GM12872 (cell line): ENCODE data around the gene TMEM132D.

Experiments used
- CTCF ChIP-seq: IDR thresholded peaks from 3 replicates; pipeline ENCODE4 v1.5.1; 2011; ENCODE audit warnings: low read depth, mild to moderate bottlenecking, low read length, moderate library complexity; ENCODE audit not compliant: insufficient read depth

Gene TMEM132D

GRCh38 chr12:129097451-129097850 lies 806.4 kb downstream of the TMEM132D start:
- TF ChIP-seq CTCF, result no peak

- no peak for TF ChIP-seq CTCF
These were observed 806.9 kb downstream of the TMEM132D start for GRCh38 chr12:129096968-129097367.

DNA sequence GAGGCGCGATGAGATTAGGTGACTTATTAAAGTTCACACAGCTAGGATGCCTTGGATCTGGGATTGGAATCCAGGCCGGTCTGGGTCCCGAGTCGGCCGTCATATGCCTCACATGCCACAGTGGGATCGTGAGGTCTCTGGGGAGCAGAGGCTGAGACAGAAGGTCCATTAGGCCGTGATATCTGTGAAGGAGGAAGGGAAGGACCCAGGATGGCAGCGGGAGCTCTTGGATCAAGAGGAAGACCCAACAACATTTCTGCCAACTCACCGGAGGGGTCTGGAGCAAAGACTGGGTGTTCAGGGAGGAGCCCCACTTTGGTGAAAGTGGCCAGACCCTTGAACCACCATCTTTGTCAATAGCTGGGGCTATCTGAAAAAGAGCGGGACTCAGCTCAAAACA lies 807.6 kb downstream of the TMEM132D start:
- TF ChIP-seq CTCF, result no peak

DNA sequence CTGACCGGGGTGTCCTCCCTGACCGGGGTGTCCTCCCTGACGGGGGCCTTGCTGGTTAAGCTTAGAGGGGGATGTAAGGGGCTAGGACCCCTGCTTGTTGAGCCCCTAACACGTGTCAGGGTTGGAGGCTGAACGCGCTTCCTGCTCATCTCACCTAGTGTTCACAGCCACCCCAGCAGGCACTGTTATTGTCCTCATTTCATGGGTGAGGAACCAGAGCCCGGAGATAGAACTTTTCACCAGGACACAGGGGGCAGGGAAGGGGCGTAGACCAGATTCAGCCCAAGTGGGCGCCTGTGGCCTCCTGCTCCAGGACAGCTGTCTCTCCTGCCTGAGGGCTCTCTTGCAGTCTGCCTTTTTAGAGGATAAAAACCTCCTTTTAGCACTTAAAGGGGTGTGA lies 814.2 kb downstream of the TMEM132D start:
- no peak for TF ChIP-seq CTCF

GRCh38 chr12:129084875-129085826 lies 818.7 kb downstream of the TMEM132D start:
- TF ChIP-seq CTCF, result no peak

DNA sequence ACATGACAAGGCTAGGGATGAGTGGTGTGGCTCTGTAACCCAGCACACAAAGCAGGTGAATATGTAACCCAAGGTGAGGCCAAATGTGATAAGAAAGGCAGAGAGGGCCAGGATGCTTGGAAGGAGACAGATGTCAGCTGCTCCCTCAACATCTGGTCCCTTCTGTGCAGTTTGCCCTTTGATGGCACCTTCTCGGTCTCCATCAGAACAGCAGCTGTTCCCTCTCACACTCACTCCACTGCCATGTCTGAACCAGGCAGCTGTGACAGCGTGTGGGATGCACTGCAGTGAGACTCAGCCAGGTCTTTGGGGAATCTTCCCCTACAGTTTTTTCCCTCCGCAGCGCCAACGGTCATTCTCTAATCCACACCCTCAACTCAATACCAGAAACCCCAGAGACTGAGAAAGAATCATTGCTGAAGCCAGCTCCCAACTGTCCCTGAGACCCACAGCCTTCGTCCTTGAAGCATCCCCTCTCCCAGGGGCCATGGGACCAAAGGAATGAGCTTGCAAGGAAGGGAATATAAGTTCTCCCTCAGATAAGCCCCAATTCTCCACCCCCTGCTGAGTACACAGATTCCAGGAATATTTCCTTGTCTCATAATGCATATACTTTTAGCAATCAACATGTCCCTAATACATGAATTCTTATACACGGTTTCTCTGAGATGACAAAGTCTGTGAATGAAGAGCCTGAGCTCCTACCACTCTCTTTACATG lies 820.5 kb downstream of the TMEM132D start:
- no peak for TF ChIP-seq CTCF

GRCh38 chr12:129082441-129082840 lies 821.4 kb downstream of the TMEM132D start:
- TF ChIP-seq CTCF, result no peak
